Kidney epithelial cell (primary cell): ENCODE measurements around the gene LAMA5. TPM values are rescaled to one million over a fixed set of nuclear protein-coding genes. Genes with fewer than 3 reads are reported as not detected.
"Not testable (repeated sequence)": the region's sequence is repeated elsewhere in the genome, so short reads cannot be mapped to it uniquely, and the experiment has no call there.

Experiments used
- DNase-seq: peaks from one replicate; pipeline ENCODE4 v3.0.0-alpha.2; 2010; ENCODE audit warnings: low read depth
- H3K27me3 ChIP-seq: 2 replicates; pipeline ENCODE4 v1.6.0; 2011; ENCODE audit warnings: low read length; ENCODE audit not compliant: control insufficient read depth, insufficient read depth
- H3K36me3 ChIP-seq: 2 replicates; pipeline ENCODE4 v1.5.1; 2011; ENCODE audit warnings: low read length; ENCODE audit not compliant: control insufficient read depth, insufficient read depth
- H3K4me3 ChIP-seq: 2 replicates; pipeline ENCODE4 v1.5.1; 2011; ENCODE audit warnings: low read depth, mild to moderate bottlenecking, control low read depth, low read length
- total RNA-seq: library from RNA; depleted of rRNA; stranded (reverse); fragments of >200 nt; gene quantifications from 2 replicates; pipeline ENCODE4 v1.2.3, GENCODE V29; 2015
- TF ChIP-seq, protein P1 (sequence below): IDR thresholded peaks from 2 replicates; pipeline ENCODE4 v1.5.1; 2011; ENCODE audit warnings: mild to moderate bottlenecking, moderate library complexity, low read length, control low read depth, inconsistent platforms; ENCODE audit not compliant: insufficient read depth, poor library complexity, severe bottlenecking

The LAMA5 gene
- total RNA-seq, 1 donor from 2014 or later, result 359 TPM

DNA sequence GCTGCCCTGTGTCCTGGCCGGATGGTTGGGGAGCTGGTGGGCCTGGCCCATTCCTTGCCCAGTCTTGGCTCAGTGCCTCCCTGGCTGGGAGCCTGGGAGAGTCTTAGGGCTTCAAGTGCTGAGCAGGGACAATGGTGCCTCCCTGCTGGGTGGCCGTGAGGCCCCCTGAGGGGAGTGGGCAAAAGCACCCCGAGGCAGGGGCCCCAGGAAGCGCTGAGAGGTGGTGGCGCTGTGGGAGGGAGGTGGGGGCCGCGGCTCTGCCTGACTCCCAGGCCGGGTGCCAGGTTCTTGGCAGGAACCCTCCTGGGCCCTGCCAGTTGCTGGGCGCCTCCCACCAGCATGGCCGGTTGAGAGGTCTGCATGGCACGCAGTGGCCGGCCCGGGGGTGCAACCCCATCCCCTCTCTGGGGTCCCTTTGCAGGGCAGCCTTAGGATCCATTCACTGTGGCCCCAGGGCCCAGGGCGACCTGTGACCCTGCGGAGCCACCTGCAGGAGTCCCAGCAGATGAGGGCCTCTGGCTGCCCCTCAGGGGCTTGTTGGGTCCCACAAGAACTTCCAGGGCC is 10.6 kb upstream of the LAMA5 start:
- Histone ChIP-seq H3K27me3 (no peaks in the 10 kb centered on the region), H3K36me3 (no peaks in the 10 kb centered on the region), H3K4me3 (no peak overlapping the region)
- DNase-seq, result no peak
- TF ChIP-seq, protein P1, sequence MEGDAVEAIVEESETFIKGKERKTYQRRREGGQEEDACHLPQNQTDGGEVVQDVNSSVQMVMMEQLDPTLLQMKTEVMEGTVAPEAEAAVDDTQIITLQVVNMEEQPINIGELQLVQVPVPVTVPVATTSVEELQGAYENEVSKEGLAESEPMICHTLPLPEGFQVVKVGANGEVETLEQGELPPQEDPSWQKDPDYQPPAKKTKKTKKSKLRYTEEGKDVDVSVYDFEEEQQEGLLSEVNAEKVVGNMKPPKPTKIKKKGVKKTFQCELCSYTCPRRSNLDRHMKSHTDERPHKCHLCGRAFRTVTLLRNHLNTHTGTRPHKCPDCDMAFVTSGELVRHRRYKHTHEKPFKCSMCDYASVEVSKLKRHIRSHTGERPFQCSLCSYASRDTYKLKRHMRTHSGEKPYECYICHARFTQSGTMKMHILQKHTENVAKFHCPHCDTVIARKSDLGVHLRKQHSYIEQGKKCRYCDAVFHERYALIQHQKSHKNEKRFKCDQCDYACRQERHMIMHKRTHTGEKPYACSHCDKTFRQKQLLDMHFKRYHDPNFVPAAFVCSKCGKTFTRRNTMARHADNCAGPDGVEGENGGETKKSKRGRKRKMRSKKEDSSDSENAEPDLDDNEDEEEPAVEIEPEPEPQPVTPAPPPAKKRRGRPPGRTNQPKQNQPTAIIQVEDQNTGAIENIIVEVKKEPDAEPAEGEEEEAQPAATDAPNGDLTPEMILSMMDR, result no peak

DNA sequence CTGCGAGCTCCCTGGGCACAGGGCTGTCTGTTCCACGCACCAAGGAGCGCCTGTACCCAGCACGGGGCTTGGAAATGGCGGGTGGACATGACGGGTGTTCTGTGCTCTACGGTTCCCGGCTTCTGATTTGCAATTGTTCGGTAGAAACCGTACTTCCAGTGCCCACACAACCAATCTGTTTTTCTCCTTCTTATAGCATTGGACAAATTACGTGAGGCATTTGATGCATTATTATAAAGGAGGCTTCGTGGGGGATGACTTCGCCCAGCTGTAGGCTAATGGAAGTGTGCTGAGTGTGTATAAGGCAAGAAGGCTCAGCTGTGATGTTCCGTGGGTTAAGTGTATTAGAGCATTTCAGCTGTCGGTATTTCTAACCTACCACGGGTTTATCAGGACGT is 10.0 kb upstream of the LAMA5 start:
- no peak for DNase-seq
- Histone ChIP-seq H3K27me3 (no peaks in the 10 kb centered on the region), H3K36me3 (no peaks in the 10 kb centered on the region), H3K4me3 (no peak overlapping the region)
- TF ChIP-seq, protein P1, result no peak

DNA sequence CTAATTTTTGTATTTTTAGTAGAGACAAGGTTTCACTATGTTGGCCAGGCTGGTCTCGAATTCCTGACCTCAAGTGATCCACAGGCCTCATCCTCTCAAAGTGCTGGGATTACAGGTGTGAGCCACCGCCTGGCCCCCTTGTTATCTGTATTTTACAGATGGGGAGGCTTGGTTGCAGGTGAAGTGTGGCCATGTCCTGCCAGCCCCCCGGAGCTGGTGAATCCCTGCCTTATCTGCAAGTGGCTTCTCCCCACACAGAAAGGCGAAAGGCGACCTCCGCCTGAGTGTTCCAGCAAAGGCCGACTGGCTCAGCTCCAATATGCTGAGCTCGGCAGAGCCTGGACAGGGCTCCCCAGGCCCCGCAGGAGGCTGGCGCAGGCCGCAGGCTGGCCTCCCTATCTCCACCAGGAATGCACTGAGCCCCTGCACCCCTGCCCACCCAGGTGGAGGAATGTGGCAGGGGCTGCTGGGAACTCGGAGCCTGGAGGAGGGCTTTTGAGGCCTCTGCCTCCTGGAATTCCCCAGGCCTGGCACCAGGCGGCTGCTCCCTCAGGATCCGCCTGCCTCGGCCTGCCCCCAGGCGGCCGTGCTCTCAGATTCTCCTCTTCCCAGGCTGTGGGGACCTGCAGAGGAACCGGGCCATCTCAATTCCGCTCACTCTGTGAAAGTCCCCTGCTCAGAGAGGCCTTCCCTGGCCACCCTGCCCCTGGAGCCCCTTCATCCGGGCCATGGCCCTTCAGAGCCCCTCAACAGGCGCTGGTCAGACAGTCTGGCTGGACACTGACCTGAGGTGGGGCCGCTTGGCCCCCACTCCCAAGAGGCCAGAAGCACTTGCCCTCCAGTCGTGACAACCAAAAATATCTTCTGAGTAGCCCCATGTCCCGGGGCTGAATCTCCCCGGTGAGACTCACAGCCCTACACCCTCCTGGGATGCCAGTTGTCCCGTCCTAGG is 9.3 kb upstream of the LAMA5 start:
- DNase-seq, result no peak
- Histone ChIP-seq H3K36me3 (no peaks in the 10 kb centered on the region), H3K4me3 (no peak overlapping the region), H3K27me3 (no peaks in the 10 kb centered on the region)
- TF ChIP-seq, protein P1, result peak; percentile 68

DNA sequence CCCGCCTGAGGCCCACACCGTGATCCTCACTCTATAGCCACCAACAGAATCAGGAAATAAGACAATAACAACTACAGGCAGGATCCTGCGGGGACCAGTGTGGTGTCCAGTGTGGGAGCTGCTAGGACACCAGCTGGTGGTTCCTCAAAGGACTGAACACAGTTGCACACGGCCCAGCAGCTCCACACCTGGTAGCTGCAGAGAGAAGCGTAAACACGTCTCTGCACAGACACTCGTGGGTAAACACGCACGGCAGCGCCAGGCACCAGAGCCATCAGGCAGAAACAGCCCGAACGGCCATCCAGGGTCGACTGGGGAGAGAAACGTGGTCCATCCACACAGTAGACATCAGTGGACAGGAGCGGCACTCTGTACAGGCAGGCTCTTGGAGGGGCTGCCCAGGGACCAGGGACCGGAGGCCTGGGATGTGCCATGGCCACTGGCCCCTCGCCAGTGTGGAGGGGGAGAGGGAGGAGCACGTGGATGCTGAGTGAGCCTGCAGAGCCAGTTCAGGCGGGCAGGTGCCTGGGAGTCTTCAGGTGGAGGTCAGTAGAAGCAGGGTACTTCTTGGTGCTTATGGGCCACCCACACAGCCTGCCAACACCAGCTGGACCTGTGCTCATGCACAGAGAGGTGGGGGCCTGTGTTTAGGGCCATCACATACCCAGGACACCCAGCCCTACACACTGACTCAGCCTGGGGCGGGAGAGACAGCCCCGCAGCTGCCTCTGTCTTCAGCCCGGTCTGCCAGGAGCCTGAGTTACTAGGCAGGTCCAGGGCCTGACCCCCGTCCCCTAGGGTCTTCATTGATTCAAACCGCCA is 7.4 kb upstream of the LAMA5 start:
- no peak for DNase-seq
- TF ChIP-seq, protein P1, result no peak
- no peaks in the 10 kb centered on the region for H3K36me3 ChIP-seq
- no peaks in the 10 kb centered on the region for H3K27me3 ChIP-seq
- no peak overlapping the region for H3K4me3 ChIP-seq

DNA sequence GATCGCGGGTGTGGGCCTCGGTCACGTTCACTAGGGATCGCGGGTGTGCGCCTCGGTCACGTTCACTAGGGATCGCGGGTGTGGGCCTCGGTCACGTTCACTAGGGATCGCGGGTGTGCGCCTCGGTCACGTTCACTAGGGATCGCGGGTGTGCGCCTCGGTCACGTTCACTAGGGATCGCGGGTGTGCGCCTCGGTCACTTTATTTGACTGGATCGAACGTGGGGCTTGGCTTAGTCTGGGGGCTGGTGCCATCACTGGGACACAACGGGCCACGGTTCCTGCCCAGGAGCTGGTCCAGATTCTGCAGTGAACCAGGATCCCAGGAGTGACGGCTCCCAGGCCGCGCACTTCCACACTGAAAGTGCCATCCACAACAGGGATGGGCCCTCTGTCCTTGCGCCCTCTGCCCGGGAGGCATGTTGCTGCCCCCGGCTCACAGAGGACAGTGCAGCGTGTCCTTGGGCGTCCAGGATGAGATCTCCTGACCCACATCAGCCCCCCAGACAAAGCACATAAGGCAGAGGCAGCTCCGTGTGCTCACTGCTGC is 6.6 kb upstream of the LAMA5 start:
- H3K27me3 ChIP-seq, H3K36me3 ChIP-seq, H3K4me3 ChIP-seq, DNase-seq: not testable (repeated sequence)
